PC-3 (cell line): Measurements from ENCODE around the gene NPHP1.

Source experiments
- CTCF ChIP-seq: fragments of 300-600 bp; sonication (generic); conservative IDR thresholded peaks from 2 replicates; pipeline ENCODE4 v1.5.1; 2017; ENCODE audit warnings: antibody characterized with exemption, low read depth, mild to moderate bottlenecking, low read length
- EZH2 ChIP-seq: fragments of 300-600 bp; sonication (generic); IDR thresholded peaks from one replicate; pipeline ENCODE4 v1.6.1; 2017; ENCODE audit warnings: antibody characterized with exemption, mild to moderate bottlenecking, low read length; ENCODE audit not compliant: unreplicated experiment
- EZH2phosphoT487 ChIP-seq: fragments of 300-600 bp; sonication (generic); IDR thresholded peaks from 2 replicates; pipeline ENCODE4 v1.6.1; 2018; ENCODE audit warnings: mild to moderate bottlenecking, antibody characterized with exemption, low read length, borderline replicate concordance

DNA sequence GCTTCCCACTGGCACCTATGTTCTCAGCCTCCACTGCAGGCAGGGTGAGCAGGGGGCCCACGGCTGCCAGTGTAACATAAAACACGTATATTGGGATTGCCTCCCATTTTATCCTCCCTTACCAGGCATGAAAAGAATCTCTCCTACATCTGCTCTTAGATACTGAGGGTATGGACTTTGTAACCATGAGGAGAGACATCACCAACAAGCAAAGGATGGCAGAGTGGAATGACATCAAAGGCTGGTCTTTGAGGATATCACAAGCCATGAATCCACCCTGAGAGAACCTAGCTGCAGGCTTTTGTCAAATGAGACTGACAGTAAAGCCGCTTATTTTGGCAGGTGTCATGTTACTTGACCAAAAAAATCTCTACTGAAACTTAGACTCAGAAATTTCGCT, 7.4 kb downstream of the NPHP1 start:
- TF ChIP-seq CTCF (no peak), EZH2 (no peak), EZH2phosphoT487 (no peak)
